Pancreas (tissue), 10 donors: ENCODE data around the gene CNTNAP1. TPM values are rescaled to one million over a fixed set of nuclear protein-coding genes. Genes with fewer than 3 reads are reported as not detected.

Experiments used
- ATAC-seq, 4 donors: fragments of 200-7000 bp; cut with Tn5 transposase; one replicate each; pipeline versions ENCODE4 v1.8.0 to v1.9.1; 2020; ENCODE audit warnings: mild to moderate bottlenecking in 4 of 4, moderate library complexity in 4 of 4
- DNase-seq, 6 donors: peaks; one replicate each; pipeline ENCODE4 v3.0.0-alpha.2; 2020
- FAIRE-seq: peaks from 2 replicates; lab custom pipeline; 2012; peaks lifted over from hg19 to GRCh38; lab: Jason Lieb, UNC
- H3K27ac ChIP-seq, 4 donors: fragments of 200-600 bp; sonication (generic); 1 replicate in 3 of 4; 2 replicates in 1 of 4; pipeline versions ENCODE4 v1.5.0 to v1.8.0; 2020
- H3K27me3 ChIP-seq, 4 donors: fragments of 200-600 bp; one replicate each; pipeline ENCODE4 v1.8.0; 2021
- H3K36me3 ChIP-seq, 3 donors: fragments of 200-600 bp; sonication (generic) in 1 of 3; one replicate each; pipeline versions ENCODE4 v1.5.0 to v1.8.0; 2020 to 2021
- H3K4me1 ChIP-seq, 3 donors: fragments of 200-600 bp; one replicate each; pipeline ENCODE4 v1.8.0; 2021
- H3K4me3 ChIP-seq, 4 donors: fragments of 200-600 bp; sonication (generic) in 2 of 4; one replicate each; pipeline versions ENCODE4 v1.5.0 to v1.8.0; 2020 to 2021
- H3K9me3 ChIP-seq, 4 donors: fragments of 200-600 bp; one replicate each; pipeline ENCODE4 v1.8.0; 2021
- CTCF ChIP-seq, 4 donors: fragments of 200-600 bp; sonication (generic) in 3 of 4; IDR thresholded peaks; one replicate each; pipeline versions ENCODE4 v1.5.0 to v1.8.0; 2021; ENCODE audit warnings: antibody characterized with exemption in 4 of 4
- WGBS, 2 donors: extraction: QIAGEN DNeasy Blood & Tissue Kit; methylation state at CpG; one replicate each; pipeline ENCODE4 v1.1.7; 2013; 5-methylcytosine and 5-hydroxymethylcytosine counted together
- intact Hi-C, 3 donors: fragments of 100-400 bp; cut with DNase I; formaldehyde crosslinking; loops; one replicate each; pipeline versions ENCODE4 v1.11.1 to v1.14.2; 2022
- polyA plus RNA-seq, 2 donors: library from polyadenylated mRNA; stranded (reverse); fragments of 200-250 nt; gene quantifications; one replicate each; pipeline ENCODE4 v1.2.3, GENCODE V29; 2013
- total RNA-seq, 6 donors: library from RNA; stranded (reverse); fragmentation: NEBNext Ultra II Directional in 4 of 6; extraction: Animal tissue kit (Norgen Biotek cat#: 25700) in 4 of 6; gene quantifications; one replicate each; pipeline versions ENCODE4 v1.2.1 to v1.2.4, GENCODE V29; 2021 to 2023
- donor health status: healthy with polysubstance abuse.
- donor health status: DM: no; HTN: no; CAD: no; lungs with moderate emphysema.
- donor health status: DM: no; HTN: no; CAD: no.
- donor health status: control.
- donor health status: control.
- donor health status: Bipolar disorder and iron deficiency.
- donor health status: DM: yes; HTN: yes; CAD: no.
- donor health status: DM: no; HTN: no; CAD: no.
- donor health status: DM: no; HTN: no; CAD: no.
- donor health status: DM: yes; HTN: yes; CAD: no.

The CNTNAP1 gene
- total and polyA plus RNA-seq, 8 donors, result 3.1 to 20.0 (median 6.8) TPM

GRCh38 chr17:42682722-42683403, 532 bp downstream of the CNTNAP1 start:
- H3K27ac ChIP-seq, result no peak overlapping the region
- no peak for TF ChIP-seq CTCF (IDR thresholded peaks at IDR 0.05)
- H3K27me3 ChIP-seq, result no peaks in the 10 kb centered on the region
- DNase-seq (peak in 4 of 6 donors; percentile 32 to 76 (median 38)), ATAC-seq (no peak), FAIRE-seq (no peak)
- 13% methylated on average over 26 to 34 of the region's 34 CpGs for WGBS, 2 donors
- peak overlapping the region in 3 of 4 donors; percentile 13 to 37 (median 14) for H3K4me3 ChIP-seq
- intact Hi-C loops, result no loop called here
- H3K4me1 ChIP-seq, result peaks cover 6 to 25% (median 11%) of the 10 kb centered on the region in 3 donors
- H3K9me3 ChIP-seq, result no peaks in the 10 kb centered on the region
- no peaks in the 10 kb centered on the region for H3K36me3 ChIP-seq

GRCh38 chr17:42683407-42684034, 1.2 kb downstream of the CNTNAP1 start:
- ATAC-seq (peak; percentile 9 to 56 (median 28)), DNase-seq (peak in 5 of 6 donors; percentile 42 to 85 (median 61)), FAIRE-seq (no peak)
- H3K27ac ChIP-seq, result peak overlapping the region in 3 of 4 donors; percentile 15 to 17 (median 16)
- peak overlapping the region in 3 of 4 donors; percentile 11 to 37 (median 24) for H3K4me3 ChIP-seq
- intact Hi-C loops, result no loop called here
- no peaks in the 10 kb centered on the region for H3K36me3 ChIP-seq
- no peaks in the 10 kb centered on the region for H3K27me3 ChIP-seq
- no peak for TF ChIP-seq CTCF (IDR thresholded peaks at IDR 0.05)
- peaks cover 6 to 22% (median 11%) of the 10 kb centered on the region in 3 donors for H3K4me1 ChIP-seq
- H3K9me3 ChIP-seq, result no peaks in the 10 kb centered on the region
- WGBS, 2 donors, result 10 to 22% methylated on average over 23 to 25 of the region's 25 CpGs

- Histone ChIP-seq H3K27ac (no peak overlapping the region), H3K36me3 (no peaks in the 10 kb centered on the region), H3K4me3 (no peak overlapping the region), H3K27me3 (no peaks in the 10 kb centered on the region), H3K9me3 (no peaks in the 10 kb centered on the region), H3K4me1 (peaks cover 0 to 10% (median 8%) of the 10 kb centered on the region in 3 donors)
- intact Hi-C loops, result no loop called here
- ATAC-seq, result no peak
- no peak for FAIRE-seq
- 72 to 73% methylated on average over 50 of the region's 50 CpGs for WGBS, 2 donors
- TF ChIP-seq CTCF (IDR thresholded peaks at IDR 0.05), result no peak
- peak in 1 of 6 donors; percentile 66 for DNase-seq
These were observed 2.7 kb downstream of the CNTNAP1 start for GRCh38 chr17:42684929-42685556.

GRCh38 chr17:42685831-42686230, 3.5 kb downstream of the CNTNAP1 start:
- Histone ChIP-seq H3K4me3 (no peak overlapping the region), H3K27ac (no peak overlapping the region), H3K4me1 (peaks cover 0 to 7% (median 5%) of the 10 kb centered on the region in 3 donors), H3K9me3 (no peaks in the 10 kb centered on the region), H3K36me3 (no peaks in the 10 kb centered on the region), H3K27me3 (no peaks in the 10 kb centered on the region)
- 77 to 85% methylated on average over 14 of the region's 14 CpGs for WGBS, 2 donors
- TF ChIP-seq CTCF (IDR thresholded peaks at IDR 0.05), result no peak
- no peak for FAIRE-seq
- no peak for ATAC-seq
- DNase-seq, result no peak
- intact Hi-C loops, result no loop called here
